ENCODE measurements around the gene TNNC1.

- TF ChIP-seq CTCF (IDR thresholded peaks at IDR 0.05) = no peak
- TF ChIP-seq POLR2A (IDR thresholded peaks at IDR 0.05) = no peak
Observed at GRCh38 chr3:52458770-52459545, 5.1 kb upstream of the TNNC1 start.

All from adrenal gland (tissue), 5 donors.